A549 treated with Hydrocortisone at 1 μM for 4 hours (cell line): ENCODE data around the gene OR7D2. TPM values are rescaled to one million over a fixed set of nuclear protein-coding genes. Genes with fewer than 3 reads are reported as not detected.

ENCODE experiments used
- total RNA-seq: library from RNA; stranded (reverse); fragments of 200-300 nt; extraction: Qiagen RNA extraction; gene quantifications from 5 replicates; pipeline ENCODE4 v1.2.3, GENCODE V29; 2022

Gene OR7D2
- total RNA-seq: not detected in 5 replicates

GRCh38 chr19:9178901-9179300 is at the start of gene OR7D2:
Gene OR7D2, plus strand, starts transcription at chr19:9178979. Its CDS starts 6,803 bp downstream, at chr19:9185782.

GRCh38 chr19:9140159-9140874 is 38.5 kb upstream of the OR7D2 start, which contains the start of gene ZNF317:
Gene ZNF317, plus strand, starts transcription at chr19:9140397. Its CDS starts 15,620 bp downstream, at chr19:9156017.

GRCh38 chr19:9219489-9219888 is 40.7 kb downstream of the OR7D2 start, which contains the start of gene OR7D4:
Gene OR7D4, minus strand, starts transcription at chr19:9219589. Its CDS starts 4,752 bp downstream, at chr19:9214837.

Other genes starting within 250 kb of the OR7D2 start
- gene MUC16, start 168.6 kb upstream of the OR7D2 start, total RNA-seq: 0.02 to 0.06 TPM (median 0.03 TPM) in 5 replicates
- not detected in 5 replicates for gene OR1M1, start 91.9 kb upstream of the OR7D2 start, total RNA-seq
- not detected in 5 replicates for gene OR7G2, start 71.5 kb upstream of the OR7D2 start, total RNA-seq
- gene OR7G1, start 63.2 kb upstream of the OR7D2 start, total RNA-seq: not detected in 5 replicates
- gene OR7G3, start 52.0 kb upstream of the OR7D2 start, total RNA-seq: not detected in 5 replicates
- gene ZNF317, start 38.6 kb upstream of the OR7D2 start, total RNA-seq: 15.4 to 19.9 TPM (median 18.6 TPM) in 5 replicates
- not detected in 5 replicates for gene OR7D4, start 40.6 kb downstream of the OR7D2 start, total RNA-seq
- not detected in 5 replicates for gene OR7E24, start 72.0 kb downstream of the OR7D2 start, total RNA-seq
- 0.85 to 1.4 TPM (median 1.3 TPM) in 5 replicates for gene ZNF699, start 130.9 kb downstream of the OR7D2 start, total RNA-seq
- 4.5 to 5.6 TPM (median 4.7 TPM) in 5 replicates for gene ZNF559, start 145.2 kb downstream of the OR7D2 start, total RNA-seq
- gene ZNF177, start 184.0 kb downstream of the OR7D2 start, total RNA-seq: 0.43 to 0.76 TPM (median 0.58 TPM) in 5 replicates